Immature natural killer cell (primary cell): ENCODE results near the gene AEBP1. TPM values are rescaled to one million over a fixed set of nuclear protein-coding genes. Genes with fewer than 3 reads are reported as not detected.

Experiments used
- DNase-seq, 3 donors: peaks; one replicate each; pipeline ENCODE4 v3.0.0; 2022; ENCODE audit warnings: mixed read lengths in 1 of 3
- H3K27ac Mint-ChIP-seq, 6 donors: one replicate each; pipeline ENCODE4 v1.8.0; 2020; ENCODE audit warnings: mixed read lengths in 6 of 6, mild to moderate bottlenecking in 5 of 6, inconsistent platforms in 4 of 6, moderate library complexity in 3 of 6
- H3K27me3 Mint-ChIP-seq, 3 donors: one replicate each; pipeline ENCODE4 v1.8.0; 2020 to 2021; ENCODE audit warnings: low read depth in 3 of 3, mild to moderate bottlenecking in 3 of 3, mixed read lengths in 3 of 3, moderate library complexity in 3 of 3, inconsistent platforms in 1 of 3
- H3K36me3 Mint-ChIP-seq, 3 donors: one replicate each; pipeline ENCODE4 v1.8.0; 2020; ENCODE audit warnings: mixed read lengths in 3 of 3, inconsistent platforms in 2 of 3, mild to moderate bottlenecking in 2 of 3
- H3K4me1 Mint-ChIP-seq, 2 donors: one replicate each; pipeline ENCODE4 v1.8.0; 2020; ENCODE audit warnings: inconsistent platforms in 2 of 2, mild to moderate bottlenecking in 2 of 2, mixed read lengths in 2 of 2, moderate library complexity in 1 of 2
- H3K4me3 Mint-ChIP-seq, 5 donors: one replicate each; pipeline ENCODE4 v1.8.0; 2020; ENCODE audit warnings: mild to moderate bottlenecking in 5 of 5, mixed read lengths in 5 of 5, inconsistent platforms in 3 of 5, moderate library complexity in 3 of 5
- H3K9me3 Mint-ChIP-seq, 6 donors: one replicate each; pipeline ENCODE4 v1.8.0; 2020; ENCODE audit warnings: mild to moderate bottlenecking in 6 of 6, mixed read lengths in 6 of 6, inconsistent platforms in 4 of 6, moderate library complexity in 3 of 6
- polyA plus RNA-seq, 3 donors: library from polyadenylated mRNA; unstranded; fragments of 300-500 nt; fragmentation: Illumina TruSeq; gene quantifications; one replicate each; pipeline ENCODE4 v1.2.3, GENCODE V29; 2021

The AEBP1 gene
- polyA plus RNA-seq: 1 to 10 TPM in 2 of 3 donors, not detected in 1; 1.5 TPM

- Mint-ChIP-seq H3K9me3 (no peaks in the 10 kb centered on the region), H3K27ac (peak within 1 kb of the TSS in 1 of 6 donors; percentile 40), H3K27me3 (peaks cover 0 to 11% (median 9%) of the 10 kb centered on the region in 3 donors), H3K4me3 (peak within 1 kb of the TSS; percentile 61 to 73 (median 69)), H3K36me3 (no peaks in the 10 kb centered on the region), H3K4me1 (peaks cover 0 to 12% of the 10 kb centered on the region in 2 donors)
- peak; percentile 22 to 26 (median 25) for DNase-seq
Observed at GRCh38 chr7:44103923-44104859, at the start of gene AEBP1. Gene AEBP1, plus strand, starts transcription at chr7:44104345. Its CDS starts 321 bp downstream, at chr7:44104666.

GRCh38 chr7:44056681-44057080 lies 47.5 kb upstream of the AEBP1 start:
- no peak overlapping the region for H3K27ac Mint-ChIP-seq
- peaks cover 0 to 45% (median 10%) of the 10 kb centered on the region in 3 donors for H3K36me3 Mint-ChIP-seq
- no peaks in the 10 kb centered on the region for H3K9me3 Mint-ChIP-seq
- no peaks in the 10 kb centered on the region for H3K27me3 Mint-ChIP-seq
- no peak overlapping the region for H3K4me3 Mint-ChIP-seq
- DNase-seq: no peak
- peaks cover 0 to 15% of the 10 kb centered on the region in 2 donors for H3K4me1 Mint-ChIP-seq

- no peak for DNase-seq
- Mint-ChIP-seq H3K4me3 (no peak overlapping the region), H3K27me3 (no peaks in the 10 kb centered on the region), H3K36me3 (peaks cover 0 to 45% (median 10%) of the 10 kb centered on the region in 3 donors), H3K27ac (no peak overlapping the region), H3K4me1 (peaks cover 0 to 15% of the 10 kb centered on the region in 2 donors), H3K9me3 (no peaks in the 10 kb centered on the region)
Observed at GRCh38 chr7:44057181-44057848, 46.8 kb upstream of the AEBP1 start.

GRCh38 chr7:44057849-44058758 lies 46.0 kb upstream of the AEBP1 start:
- Mint-ChIP-seq H3K36me3 (peaks cover 0 to 39% (median 10%) of the 10 kb centered on the region in 3 donors), H3K27ac (no peak overlapping the region), H3K4me1 (peaks cover 0 to 15% of the 10 kb centered on the region in 2 donors), H3K4me3 (no peak overlapping the region), H3K9me3 (no peaks in the 10 kb centered on the region), H3K27me3 (no peaks in the 10 kb centered on the region)
- DNase-seq: no peak

GRCh38 chr7:44058759-44059218 lies 45.4 kb upstream of the AEBP1 start:
- H3K27ac Mint-ChIP-seq: no peak overlapping the region
- H3K4me1 Mint-ChIP-seq: peaks cover 0 to 15% of the 10 kb centered on the region in 2 donors
- H3K36me3 Mint-ChIP-seq: peaks cover 0 to 39% (median 10%) of the 10 kb centered on the region in 3 donors
- no peaks in the 10 kb centered on the region for H3K9me3 Mint-ChIP-seq
- no peaks in the 10 kb centered on the region for H3K27me3 Mint-ChIP-seq
- no peak for DNase-seq
- no peak overlapping the region for H3K4me3 Mint-ChIP-seq

- peaks cover 0 to 39% (median 10%) of the 10 kb centered on the region in 3 donors for H3K36me3 Mint-ChIP-seq
- DNase-seq: no peak
- peaks cover 2 to 15% of the 10 kb centered on the region in 2 donors for H3K4me1 Mint-ChIP-seq
Observed at GRCh38 chr7:44059219-44060090, 44.7 kb upstream of the AEBP1 start.

GRCh38 chr7:44060091-44060947 lies 43.8 kb upstream of the AEBP1 start:
- peaks cover 5 to 9% of the 10 kb centered on the region in 2 donors for H3K4me1 Mint-ChIP-seq
- peaks cover 0 to 35% (median 6%) of the 10 kb centered on the region in 3 donors for H3K36me3 Mint-ChIP-seq
- H3K27me3 Mint-ChIP-seq: peaks cover 0 to 2% (median 0%) of the 10 kb centered on the region in 3 donors
- no peak overlapping the region for H3K4me3 Mint-ChIP-seq
- peak overlapping the region in 1 of 6 donors; percentile 5 for H3K27ac Mint-ChIP-seq
- no peaks in the 10 kb centered on the region for H3K9me3 Mint-ChIP-seq
- no peak for DNase-seq

More at GRCh38 chr7:44059219-44060090, 44.7 kb upstream of the AEBP1 start:
- Mint-ChIP-seq H3K27me3 (no peaks in the 10 kb centered on the region), H3K4me3 (no peak overlapping the region), H3K27ac (peak overlapping the region in 1 of 6 donors; percentile 5), H3K9me3 (no peaks in the 10 kb centered on the region)

- Mint-ChIP-seq H3K36me3 (peaks cover 0 to 28% (median 6%) of the 10 kb centered on the region in 3 donors), H3K4me3 (no peak overlapping the region), H3K4me1 (peaks cover 2 to 9% of the 10 kb centered on the region in 2 donors), H3K27me3 (peaks cover 0 to 3% (median 0%) of the 10 kb centered on the region in 3 donors), H3K27ac (peak overlapping the region in 3 of 6 donors; percentile 9 to 80 (median 39)), H3K9me3 (no peaks in the 10 kb centered on the region)
- DNase-seq: no peak
Observed at GRCh38 chr7:44060948-44061644, 43.0 kb upstream of the AEBP1 start.

GRCh38 chr7:44061645-44062179 lies 42.4 kb upstream of the AEBP1 start:
- H3K27me3 Mint-ChIP-seq: peaks cover 0 to 3% (median 0%) of the 10 kb centered on the region in 3 donors
- peak overlapping the region in 2 of 6 donors; percentile 51 to 80 for H3K27ac Mint-ChIP-seq

GRCh38 chr7:44062180-44062902 lies 41.8 kb upstream of the AEBP1 start:
- Mint-ChIP-seq H3K4me1 (peaks cover 0 to 11% of the 10 kb centered on the region in 2 donors), H3K4me3 (no peak overlapping the region), H3K27me3 (peaks cover 0 to 3% (median 0%) of the 10 kb centered on the region in 3 donors), H3K27ac (peak overlapping the region in 2 of 6 donors; percentile 24 to 38), H3K36me3 (peaks cover 0 to 22% (median 6%) of the 10 kb centered on the region in 3 donors), H3K9me3 (no peaks in the 10 kb centered on the region)
- DNase-seq: no peak

More at GRCh38 chr7:44061645-44062179, 42.4 kb upstream of the AEBP1 start:
- no peak for DNase-seq
- peaks cover 0 to 11% of the 10 kb centered on the region in 2 donors for H3K4me1 Mint-ChIP-seq
- peaks cover 0 to 23% (median 6%) of the 10 kb centered on the region in 3 donors for H3K36me3 Mint-ChIP-seq
- H3K9me3 Mint-ChIP-seq: no peaks in the 10 kb centered on the region
- H3K4me3 Mint-ChIP-seq: no peak overlapping the region
